Measurements from ENCODE around the gene TBC1D3I.

GRCh38 chr17:36209575-36209974 is 54.8 kb downstream of the TBC1D3I start:
- no peak for TF ChIP-seq POLR2A (IDR thresholded peaks at IDR 0.05; ENCODE audit: low read depth, low read length)
- TF ChIP-seq POU2F2 (IDR thresholded peaks at IDR 0.05; ENCODE audit: low read depth, low read length), result no peak
- TF ChIP-seq SPI1 (IDR thresholded peaks at IDR 0.05; ENCODE audit: low read depth, low read length), result no peak
- TF ChIP-seq PAX5 (IDR thresholded peaks at IDR 0.05; ENCODE audit: insufficient read depth, low read length, severe bottlenecking), result no peak
- TF ChIP-seq POLR2AphosphoS5 (IDR thresholded peaks at IDR 0.05; ENCODE audit: low read depth, low read length), result no peak
